Astrocyte (in vitro differentiated cells and primary cell): Measurements from ENCODE around the gene NUBP1. TPM values are rescaled to one million over a fixed set of nuclear protein-coding genes. Genes with fewer than 3 reads are reported as not detected.

Experiments
- DNase-seq: peaks from one replicate; pipeline ENCODE4 v3.0.0-alpha.2; 2010; ENCODE audit warnings: low read depth
- FAIRE-seq: peaks from 2 replicates; lab custom pipeline; 2011; peaks lifted over from hg19 to GRCh38; lab: Jason Lieb, UNC
- H2AFZ ChIP-seq: 2 replicates; pipeline ENCODE4 v1.6.0; 2012; ENCODE audit warnings: low read depth, low read length, inconsistent platforms
- H3K27ac ChIP-seq: 2 replicates; pipeline ENCODE4 v1.5.1; 2011; ENCODE audit warnings: low read depth, low read length, inconsistent platforms
- H3K27me3 ChIP-seq: 2 replicates; pipeline ENCODE4 v1.6.0; 2011; ENCODE audit warnings: low read length, inconsistent platforms; ENCODE audit not compliant: insufficient read depth
- H3K36me3 ChIP-seq: 2 replicates; pipeline ENCODE4 v1.5.1; 2011; ENCODE audit warnings: low read length, inconsistent platforms; ENCODE audit not compliant: insufficient read depth
- H3K4me1 ChIP-seq: 2 replicates; pipeline ENCODE4 v1.5.1; 2011; ENCODE audit warnings: low read length, inconsistent platforms; ENCODE audit not compliant: insufficient read depth
- H3K4me2 ChIP-seq: 2 replicates; pipeline ENCODE4 v1.6.0; 2012; ENCODE audit warnings: low read length, inconsistent platforms
- H3K4me3 ChIP-seq: 2 replicates; pipeline ENCODE4 v1.5.1; 2011; ENCODE audit warnings: low read depth, mild to moderate bottlenecking, low read length, inconsistent platforms; ENCODE audit not compliant: insufficient read depth
- H3K79me2 ChIP-seq: 2 replicates; pipeline ENCODE4 v1.6.0; 2012; ENCODE audit warnings: mild to moderate bottlenecking, low read length, inconsistent platforms; ENCODE audit not compliant: insufficient read depth
- H3K9ac ChIP-seq: 2 replicates; pipeline ENCODE4 v1.6.0; 2012; ENCODE audit warnings: mild to moderate bottlenecking, low read length, inconsistent platforms
- H3K9me3 ChIP-seq: 2 replicates; pipeline ENCODE4 v1.5.1; 2012; ENCODE audit warnings: low read depth, mild to moderate bottlenecking, low read length, inconsistent platforms; ENCODE audit not compliant: insufficient read depth
- H4K20me1 ChIP-seq: 2 replicates; pipeline ENCODE4 v1.6.0; 2012; ENCODE audit warnings: low read length, inconsistent platforms; ENCODE audit not compliant: insufficient read depth
- H3K27ac Mint-ChIP-seq: one replicate; pipeline ENCODE4 v1.8.0; 2021; ENCODE audit warnings: mild to moderate bottlenecking, mixed read lengths; ENCODE audit not compliant: unreplicated experiment
- H3K27me3 Mint-ChIP-seq: one replicate; pipeline ENCODE4 v1.8.0; 2021; ENCODE audit warnings: low read depth, mixed read lengths; ENCODE audit not compliant: unreplicated experiment
- H3K36me3 Mint-ChIP-seq: one replicate; pipeline ENCODE4 v1.8.0; 2021; ENCODE audit warnings: low read depth, mixed read lengths; ENCODE audit not compliant: unreplicated experiment
- H3K4me1 Mint-ChIP-seq: one replicate; pipeline ENCODE4 v1.8.0; 2021; ENCODE audit warnings: low read depth, mixed read lengths; ENCODE audit not compliant: unreplicated experiment
- H3K4me3 Mint-ChIP-seq: one replicate; pipeline ENCODE4 v1.8.0; 2021; ENCODE audit warnings: mild to moderate bottlenecking, moderate library complexity, mixed read lengths; ENCODE audit not compliant: unreplicated experiment
- H3K9me3 Mint-ChIP-seq: one replicate; pipeline ENCODE4 v1.8.0; 2021; ENCODE audit warnings: mild to moderate bottlenecking, mixed read lengths; ENCODE audit not compliant: unreplicated experiment
- CTCF ChIP-seq: IDR thresholded peaks from 2 replicates; pipeline ENCODE4 v1.5.1; 2011; ENCODE audit warnings: low read depth, mild to moderate bottlenecking, inconsistent platforms, low read length, moderate library complexity; ENCODE audit not compliant: insufficient read depth
- EZH2 ChIP-seq: IDR thresholded peaks from 2 replicates; pipeline ENCODE4 v1.6.1; 2012; ENCODE audit warnings: mild to moderate bottlenecking, low read length, inconsistent platforms; ENCODE audit not compliant: insufficient read depth
- total RNA-seq: library from RNA; stranded (reverse); gene quantifications from 2 replicates; pipeline ENCODE4 v1.2.1, GENCODE V29; 2021

Gene NUBP1
- total RNA-seq, 1 donor from 2014 or later, result 17.4 TPM

- Mint-ChIP-seq H3K4me3 (no peak overlapping the region), H3K9me3 (peaks cover 2% of the 10 kb centered on the region), H3K27ac (no peak overlapping the region), H3K27me3 (no peaks in the 10 kb centered on the region), H3K4me1 (no peaks in the 10 kb centered on the region), H3K36me3 (peaks cover 1% of the 10 kb centered on the region)
- FAIRE-seq, result no peak
- Histone ChIP-seq H3K27me3 (no peaks in the 10 kb centered on the region), H3K4me3 (no peak overlapping the region), H3K9ac (no peak overlapping the region), H3K4me1 (peaks cover 5% of the 10 kb centered on the region), H2AFZ (no peak overlapping the region), H3K27ac (no peak overlapping the region), H3K36me3 (no peaks in the 10 kb centered on the region), H4K20me1 (no peaks in the 10 kb centered on the region), H3K4me2 (no peak overlapping the region), H3K79me2 (no peaks in the 10 kb centered on the region), H3K9me3 (peaks cover 2% of the 10 kb centered on the region)
- no peak for DNase-seq
- TF ChIP-seq CTCF (no peak), EZH2 (no peak)
Observed at GRCh38 chr16:10728003-10728887, 15.4 kb upstream of the NUBP1 start.

- FAIRE-seq, result no peak
- peak; percentile 56 for DNase-seq
- no peak overlapping the region for H3K27ac Mint-ChIP-seq
Observed at GRCh38 chr16:10729104-10730048, 14.3 kb upstream of the NUBP1 start.

More at GRCh38 chr16:10729104-10730048, 14.3 kb upstream of the NUBP1 start:
- H3K9ac ChIP-seq, result no peak overlapping the region
- H3K4me1 ChIP-seq, result peaks cover 5% of the 10 kb centered on the region
- no peak overlapping the region for H3K27ac ChIP-seq
- Mint-ChIP-seq H3K4me3 (no peak overlapping the region), H3K36me3 (peaks cover 1% of the 10 kb centered on the region), H3K27me3 (no peaks in the 10 kb centered on the region), H3K9me3 (peaks cover 4% of the 10 kb centered on the region), H3K4me1 (no peaks in the 10 kb centered on the region)
- H3K79me2 ChIP-seq, result no peaks in the 10 kb centered on the region
- H3K9me3 ChIP-seq, result peaks cover 4% of the 10 kb centered on the region
- TF ChIP-seq EZH2 (no peak), CTCF (no peak)
- no peak overlapping the region for H3K4me3 ChIP-seq
- no peaks in the 10 kb centered on the region for H3K36me3 ChIP-seq
- H4K20me1 ChIP-seq, result no peaks in the 10 kb centered on the region
- no peaks in the 10 kb centered on the region for H3K27me3 ChIP-seq
- H2AFZ ChIP-seq, result no peak overlapping the region
- H3K4me2 ChIP-seq, result peak overlapping the region; percentile 46
